PFSK-1 (cell line): ENCODE results near the gene TAMM41.

Experiments
- FOXP2 ChIP-seq: optimal IDR thresholded peaks from 2 replicates; pipeline ENCODE3; 2011; ENCODE audit warnings: borderline replicate concordance, control low read depth, inconsistent platforms; ENCODE audit not compliant: insufficient read depth; ENCODE audit errors: extremely low read length, extremely low read depth
- POLR2AphosphoS5 ChIP-seq: IDR thresholded peaks from 2 replicates; pipeline ENCODE4 v1.6.1; 2012; ENCODE audit warnings: low read depth, mild to moderate bottlenecking, control low read depth, low read length, moderate library complexity
- REST ChIP-seq, 2 experiments: IDR thresholded peaks; 2 replicates each; pipeline versions ENCODE4 v1.6.1 to v1.8.0; 2011 to 2012; ENCODE audit warnings: low read depth in 2 of 2, low read length in 2 of 2, control low read depth in 1 of 2, inconsistent platforms in 1 of 2, mild to moderate bottlenecking in 1 of 2, moderate library complexity in 1 of 2; ENCODE audit not compliant: insufficient read depth in 1 of 2
- SIN3A ChIP-seq: IDR thresholded peaks from 2 replicates; pipeline ENCODE4 v1.6.1; 2012; ENCODE audit warnings: mild to moderate bottlenecking, low read length, moderate library complexity, borderline replicate concordance; ENCODE audit not compliant: insufficient read depth
- TAF1 ChIP-seq: IDR thresholded peaks from 2 replicates; pipeline ENCODE4 v1.6.1; 2012; ENCODE audit warnings: low read length, control low read depth, borderline replicate concordance; ENCODE audit not compliant: insufficient read depth

Gene TAMM41

GRCh38 chr3:11808231-11808630, 38.5 kb downstream of the TAMM41 start:
- TF ChIP-seq REST (IDR thresholded peaks at IDR 0.05; ENCODE audit: insufficient read depth in 1 of 2, low read depth in 2 of 2, low read length in 2 of 2) (no peak), TAF1 (no peak), SIN3A (no peak)

DNA sequence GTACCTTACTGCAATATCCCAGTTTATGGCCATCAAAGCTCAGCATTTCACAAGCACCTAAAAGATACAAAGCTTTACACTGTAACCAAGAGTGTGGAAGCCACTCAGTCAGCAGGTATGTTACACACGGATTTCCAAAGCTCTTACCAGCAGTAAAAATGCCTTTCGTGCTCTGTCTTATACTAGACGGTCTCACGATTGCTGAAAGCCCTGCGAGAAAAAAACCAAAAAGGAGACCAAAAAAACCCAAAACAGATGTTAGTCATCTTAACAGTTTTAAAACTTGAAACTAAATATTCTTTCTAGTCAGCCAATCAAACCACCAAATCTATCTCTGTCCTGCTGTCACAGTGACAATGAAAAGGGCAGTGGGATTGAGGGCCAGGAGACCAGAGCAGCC, 39.0 kb downstream of the TAMM41 start:
- TF ChIP-seq SIN3A (no peak), TAF1 (no peak), REST (IDR thresholded peaks at IDR 0.05; ENCODE audit: insufficient read depth in 1 of 2, low read depth in 2 of 2, low read length in 2 of 2) (no peak), FOXP2 (no peak), POLR2AphosphoS5 (no peak)

DNA sequence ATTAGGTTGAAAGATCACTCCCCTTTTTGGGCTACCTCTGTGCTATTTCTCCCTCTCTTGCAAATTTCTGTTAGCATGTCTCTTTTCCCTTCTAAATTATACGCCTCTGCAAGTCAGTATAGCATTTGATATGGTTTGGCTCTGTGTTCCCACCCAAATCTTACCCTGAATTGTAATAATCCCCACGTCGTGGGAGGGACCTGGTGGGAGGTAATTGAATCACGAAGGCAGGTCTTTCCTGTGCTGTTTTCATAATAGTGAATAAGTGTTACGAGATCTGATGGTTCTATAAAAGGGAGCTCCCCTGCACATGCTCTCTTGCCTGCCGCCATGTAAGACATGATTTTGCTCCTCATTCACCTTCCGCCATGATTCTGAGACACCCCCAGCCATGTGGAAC, 41.0 kb downstream of the TAMM41 start:
- no peak for TF ChIP-seq TAF1

- TF ChIP-seq FOXP2, result no peak
- no peak for TF ChIP-seq TAF1
- no peak for TF ChIP-seq REST (IDR thresholded peaks at IDR 0.05; ENCODE audit: insufficient read depth in 1 of 2, low read depth in 2 of 2, low read length in 2 of 2)
- no peak for TF ChIP-seq SIN3A
- TF ChIP-seq POLR2AphosphoS5, result no peak
These were observed 42.5 kb downstream of the TAMM41 start for GRCh38 chr3:11803977-11804892.

DNA sequence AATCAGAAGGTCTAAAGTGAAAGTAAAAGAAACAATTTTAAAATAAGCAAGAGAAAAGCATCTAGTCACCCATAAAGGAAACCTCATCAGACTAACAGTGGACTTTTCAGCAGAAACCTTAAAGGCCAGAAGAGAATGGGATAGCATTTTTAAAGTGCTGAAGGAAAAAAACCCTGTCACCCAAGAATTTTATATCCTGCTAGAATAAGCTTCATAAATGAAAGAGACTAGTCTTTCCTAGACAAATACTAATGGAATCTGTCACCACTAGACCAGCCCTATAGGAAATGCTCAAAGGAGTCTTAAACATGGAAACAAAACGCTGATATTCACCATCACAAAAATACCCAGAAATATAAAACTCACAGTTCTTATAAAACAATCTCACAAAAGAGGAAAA, 46.9 kb downstream of the TAMM41 start:
- TF ChIP-seq POLR2AphosphoS5 (no peak), SIN3A (no peak), FOXP2 (no peak), REST (IDR thresholded peaks at IDR 0.05; ENCODE audit: insufficient read depth in 1 of 2, low read depth in 2 of 2, low read length in 2 of 2) (no peak), TAF1 (no peak)
